ENCODE results near the gene ADAMTS6.
"Not testable (repeated sequence)": the region's sequence is repeated elsewhere in the genome, so short reads cannot be mapped to it uniquely, and the experiment has no call there.

Gene ADAMTS6

DNA sequence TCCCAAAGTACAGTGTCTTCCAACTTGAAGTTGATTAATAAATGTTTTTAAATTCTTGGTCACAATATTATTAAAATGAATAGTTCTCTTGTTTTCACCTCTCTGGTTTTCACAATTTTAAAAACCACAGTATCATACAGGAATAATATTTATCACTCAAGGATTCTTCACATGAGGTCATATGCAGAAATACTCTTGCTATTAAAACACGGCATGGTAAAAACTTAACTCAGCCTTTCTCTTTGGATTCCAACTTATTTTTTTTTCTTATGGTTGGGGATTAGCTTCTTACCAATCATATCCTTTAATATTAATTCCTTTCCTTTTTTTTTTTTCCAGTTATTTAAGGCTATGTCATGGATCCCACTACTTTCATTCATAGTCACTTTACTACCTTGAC is 289.4 kb downstream of the ADAMTS6 start:
- Histone ChIP-seq H3K36me3 (ENCODE audit: control insufficient read depth in 2 of 2, insufficient read depth in 2 of 2, low read length in 2 of 2) (no peaks in the 10 kb centered on the region), H3K9ac (ENCODE audit: low read depth in 1 of 2, low read length in 2 of 2) (no peak overlapping the region), H3K4me3 (ENCODE audit: low read length in 2 of 2) (no peak overlapping the region), H3K9me3 (ENCODE audit: control insufficient read depth in 2 of 2, low read length in 2 of 2) (no peaks in the 10 kb centered on the region), H3K4me1 (ENCODE audit: control insufficient read depth in 2 of 2, insufficient read depth in 2 of 2, low read length in 2 of 2) (no peaks in the 10 kb centered on the region), H3K27me3 (ENCODE audit: control insufficient read depth in 2 of 2, insufficient read depth in 2 of 2, low read length in 2 of 2) (no peaks in the 10 kb centered on the region), H3K27ac (ENCODE audit: low read depth in 2 of 2, low read length in 2 of 2) (no peak overlapping the region)

DNA sequence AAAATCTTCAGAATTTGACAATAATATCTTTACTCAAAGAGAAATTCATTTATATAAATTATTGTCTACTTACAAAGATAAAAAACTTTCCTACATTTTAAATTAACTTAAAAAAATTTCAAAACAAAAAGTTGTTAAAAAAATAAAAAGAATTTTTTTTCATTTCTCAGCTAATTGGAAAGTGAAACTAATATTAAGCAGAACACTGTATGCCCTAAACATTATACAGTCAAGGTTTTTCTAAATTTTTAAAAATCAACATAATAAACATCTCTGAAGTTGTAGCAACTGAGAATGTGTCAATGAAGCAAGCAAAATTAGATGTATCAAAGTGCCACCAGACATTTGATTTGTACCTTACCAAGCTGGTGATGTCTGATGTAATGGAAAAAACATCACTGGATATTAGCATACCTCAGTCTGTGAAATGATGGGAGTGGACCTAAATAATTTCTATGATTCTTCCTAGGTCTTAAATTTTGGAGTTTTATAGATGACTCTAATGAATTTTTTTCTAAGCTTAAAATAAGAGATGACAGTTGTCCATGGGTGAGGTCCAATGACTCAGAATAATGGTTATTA is 290.1 kb downstream of the ADAMTS6 start:
- Histone ChIP-seq H3K9me3 (ENCODE audit: control insufficient read depth in 2 of 2, low read length in 2 of 2) (no peaks in the 10 kb centered on the region), H3K4me3 (ENCODE audit: low read length in 2 of 2) (no peak overlapping the region), H3K27me3 (ENCODE audit: control insufficient read depth in 2 of 2, insufficient read depth in 2 of 2, low read length in 2 of 2) (no peaks in the 10 kb centered on the region), H3K9ac (ENCODE audit: low read depth in 1 of 2, low read length in 2 of 2) (no peak overlapping the region), H3K36me3 (ENCODE audit: control insufficient read depth in 2 of 2, insufficient read depth in 2 of 2, low read length in 2 of 2) (no peaks in the 10 kb centered on the region), H3K4me1 (ENCODE audit: control insufficient read depth in 2 of 2, insufficient read depth in 2 of 2, low read length in 2 of 2) (no peaks in the 10 kb centered on the region), H3K27ac (ENCODE audit: low read depth in 2 of 2, low read length in 2 of 2) (no peak overlapping the region)

DNA sequence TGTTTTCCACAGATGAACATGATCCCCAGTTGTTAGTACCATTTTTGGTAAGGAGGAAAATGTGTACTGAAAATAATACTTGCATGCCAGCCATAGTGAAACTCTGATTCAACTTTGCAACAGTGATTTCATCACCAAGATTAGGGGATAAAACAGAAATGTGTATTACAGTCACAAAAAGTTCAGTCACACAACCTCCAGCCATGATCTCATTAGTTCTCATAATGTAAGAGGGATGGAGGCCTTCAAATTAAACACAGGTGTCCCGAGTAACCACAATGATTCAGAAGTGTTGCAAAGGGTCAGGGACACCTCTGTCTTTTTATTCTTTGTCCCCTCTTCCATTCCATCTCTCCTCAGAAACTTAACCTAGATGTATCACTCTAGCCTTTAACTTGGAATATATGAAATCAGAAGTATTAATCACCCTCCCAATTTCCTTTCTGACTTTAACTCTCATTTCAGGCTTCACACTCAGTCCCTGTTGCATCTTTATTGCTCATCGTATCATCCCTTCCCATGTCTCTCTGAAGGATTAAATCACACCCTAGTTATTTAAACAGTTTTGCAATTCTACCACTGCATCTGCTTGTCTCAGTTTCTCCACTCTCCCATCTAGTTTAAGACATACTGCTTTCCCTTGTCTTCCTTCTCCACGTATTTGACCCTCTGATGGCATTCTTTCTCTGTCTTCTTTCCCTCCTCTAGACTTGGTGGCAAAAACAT is 291.2 kb downstream of the ADAMTS6 start:
- H3K27ac ChIP-seq (ENCODE audit: low read depth in 2 of 2, low read length in 2 of 2) = no peak overlapping the region
- no peaks in the 10 kb centered on the region for H3K36me3 ChIP-seq (ENCODE audit: control insufficient read depth in 2 of 2, insufficient read depth in 2 of 2, low read length in 2 of 2)
- no peaks in the 10 kb centered on the region for H3K27me3 ChIP-seq (ENCODE audit: control insufficient read depth in 2 of 2, insufficient read depth in 2 of 2, low read length in 2 of 2)
- H3K9ac ChIP-seq (ENCODE audit: low read depth in 1 of 2, low read length in 2 of 2) = no peak overlapping the region
- no peaks in the 10 kb centered on the region for H3K9me3 ChIP-seq (ENCODE audit: control insufficient read depth in 2 of 2, low read length in 2 of 2)
- H3K4me3 ChIP-seq (ENCODE audit: low read length in 2 of 2) = no peak overlapping the region
- no peaks in the 10 kb centered on the region for H3K4me1 ChIP-seq (ENCODE audit: control insufficient read depth in 2 of 2, insufficient read depth in 2 of 2, low read length in 2 of 2)

DNA sequence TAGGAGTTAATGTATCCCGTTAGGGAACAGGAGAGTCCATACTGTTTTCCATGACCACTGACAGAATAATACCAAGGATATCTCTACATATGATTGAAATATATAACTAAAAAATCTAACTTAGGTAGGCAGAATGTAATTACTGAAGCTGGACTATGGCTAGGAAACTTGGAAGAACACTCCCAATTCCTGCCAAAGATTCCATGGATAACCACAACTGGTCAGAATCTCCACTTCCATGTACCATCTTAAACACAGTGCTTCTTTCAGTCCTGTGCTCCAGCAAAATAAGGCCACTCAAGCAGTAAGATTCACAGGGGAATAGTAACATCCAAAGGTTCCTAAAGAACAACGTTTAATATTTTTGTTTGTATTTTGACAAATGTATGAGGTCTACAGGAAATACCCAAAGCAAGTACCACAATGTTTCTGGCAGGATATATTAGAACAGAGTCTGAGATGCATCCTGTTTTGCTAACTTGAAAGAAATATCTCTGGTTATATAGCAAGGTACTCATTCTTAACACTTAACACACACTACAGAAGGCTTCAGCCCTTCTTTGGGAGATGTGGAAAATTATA is 295.0 kb downstream of the ADAMTS6 start:
- no peaks in the 10 kb centered on the region for H3K9me3 ChIP-seq (ENCODE audit: control insufficient read depth in 2 of 2, low read length in 2 of 2)
- no peak overlapping the region for H3K27ac ChIP-seq (ENCODE audit: low read depth in 2 of 2, low read length in 2 of 2)
- no peak overlapping the region for H3K4me3 ChIP-seq (ENCODE audit: low read length in 2 of 2)
- H3K36me3 ChIP-seq (ENCODE audit: control insufficient read depth in 2 of 2, insufficient read depth in 2 of 2, low read length in 2 of 2) = no peaks in the 10 kb centered on the region
- no peak overlapping the region for H3K9ac ChIP-seq (ENCODE audit: low read depth in 1 of 2, low read length in 2 of 2)
- H3K4me1 ChIP-seq (ENCODE audit: control insufficient read depth in 2 of 2, insufficient read depth in 2 of 2, low read length in 2 of 2) = no peaks in the 10 kb centered on the region
- no peaks in the 10 kb centered on the region for H3K27me3 ChIP-seq (ENCODE audit: control insufficient read depth in 2 of 2, insufficient read depth in 2 of 2, low read length in 2 of 2)

DNA sequence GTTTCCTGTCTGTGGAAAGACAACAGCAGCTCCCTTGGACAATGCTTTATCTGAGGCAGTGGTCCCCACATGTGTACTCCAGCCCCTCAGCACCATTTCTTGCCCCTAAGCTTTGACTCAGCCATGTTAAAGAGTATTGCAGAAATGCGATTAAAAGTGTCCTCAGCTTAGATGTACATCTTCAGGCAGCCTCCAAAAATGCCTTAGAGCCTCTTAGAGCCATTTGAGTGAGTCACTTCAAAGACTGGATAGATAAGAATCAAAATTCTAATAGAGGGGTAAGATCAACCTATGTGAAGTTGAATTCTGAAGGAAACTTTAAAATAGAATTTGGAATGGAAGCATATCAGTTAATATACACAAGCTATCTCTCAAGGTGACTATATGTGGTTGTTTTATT is 296.3 kb downstream of the ADAMTS6 start:
- Histone ChIP-seq H3K9me3 (ENCODE audit: control insufficient read depth in 2 of 2, low read length in 2 of 2) (no peaks in the 10 kb centered on the region), H3K36me3 (ENCODE audit: control insufficient read depth in 2 of 2, insufficient read depth in 2 of 2, low read length in 2 of 2) (no peaks in the 10 kb centered on the region), H3K27me3 (ENCODE audit: control insufficient read depth in 2 of 2, insufficient read depth in 2 of 2, low read length in 2 of 2) (no peaks in the 10 kb centered on the region), H3K27ac (ENCODE audit: low read depth in 2 of 2, low read length in 2 of 2) (no peak overlapping the region), H3K9ac (ENCODE audit: low read depth in 1 of 2, low read length in 2 of 2) (no peak overlapping the region), H3K4me1 (ENCODE audit: control insufficient read depth in 2 of 2, insufficient read depth in 2 of 2, low read length in 2 of 2) (no peaks in the 10 kb centered on the region), H3K4me3 (ENCODE audit: low read length in 2 of 2) (no peak overlapping the region)

DNA sequence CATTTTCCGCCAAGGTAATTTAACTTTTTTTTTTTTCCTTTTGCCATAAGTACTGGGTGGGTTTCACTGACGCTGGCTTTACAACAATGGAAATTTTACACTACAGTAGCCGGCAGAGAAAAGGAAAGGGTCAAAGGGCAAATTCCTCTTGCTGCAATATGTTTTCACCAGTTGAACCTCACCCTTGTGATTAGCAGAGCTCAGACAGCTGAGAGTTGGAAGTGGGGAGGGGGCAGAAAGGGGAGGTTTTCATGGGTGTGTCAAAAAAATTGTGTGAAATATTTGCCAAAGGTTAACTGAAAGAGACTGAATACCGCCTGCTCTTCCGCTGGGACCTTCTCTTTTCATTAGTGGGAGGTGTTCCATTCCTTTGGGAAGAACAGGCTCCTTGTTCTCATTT is 296.9 kb downstream of the ADAMTS6 start:
- no peak overlapping the region for H3K4me3 ChIP-seq (ENCODE audit: low read length in 2 of 2)
- no peak overlapping the region for H3K27ac ChIP-seq (ENCODE audit: low read depth in 2 of 2, low read length in 2 of 2)
- H3K9ac ChIP-seq (ENCODE audit: low read depth in 1 of 2, low read length in 2 of 2) = no peak overlapping the region
- no peaks in the 10 kb centered on the region for H3K36me3 ChIP-seq (ENCODE audit: control insufficient read depth in 2 of 2, insufficient read depth in 2 of 2, low read length in 2 of 2)
- no peaks in the 10 kb centered on the region for H3K4me1 ChIP-seq (ENCODE audit: control insufficient read depth in 2 of 2, insufficient read depth in 2 of 2, low read length in 2 of 2)
- H3K9me3 ChIP-seq (ENCODE audit: control insufficient read depth in 2 of 2, low read length in 2 of 2) = no peaks in the 10 kb centered on the region
- no peaks in the 10 kb centered on the region for H3K27me3 ChIP-seq (ENCODE audit: control insufficient read depth in 2 of 2, insufficient read depth in 2 of 2, low read length in 2 of 2)

DNA sequence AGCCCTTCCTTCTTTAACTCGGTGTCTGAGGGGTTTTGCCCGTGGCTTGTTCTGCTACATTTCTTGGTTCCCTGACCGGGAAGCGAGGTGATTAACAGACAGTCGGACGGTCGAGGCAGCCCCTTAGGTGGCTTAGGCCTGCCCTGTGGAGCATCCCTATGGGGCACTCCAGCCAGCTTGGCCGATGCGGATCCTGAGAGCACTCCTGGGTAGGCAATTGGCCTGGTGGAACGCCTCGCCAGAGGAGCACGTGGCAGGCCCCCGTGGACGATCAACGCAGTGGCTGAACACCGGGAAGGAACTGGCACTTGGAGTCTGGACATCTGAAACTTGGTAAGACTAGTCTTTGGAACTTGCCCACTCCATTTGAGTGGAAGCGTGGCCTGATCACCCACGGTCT is 307.5 kb downstream of the ADAMTS6 start:
- H3K4me3 ChIP-seq (ENCODE audit: low read length in 2 of 2); H3K4me1 ChIP-seq (ENCODE audit: control insufficient read depth in 2 of 2, insufficient read depth in 2 of 2, low read length in 2 of 2); H3K27ac ChIP-seq (ENCODE audit: low read depth in 2 of 2, low read length in 2 of 2); H3K36me3 ChIP-seq (ENCODE audit: control insufficient read depth in 2 of 2, insufficient read depth in 2 of 2, low read length in 2 of 2); H3K9me3 ChIP-seq (ENCODE audit: control insufficient read depth in 2 of 2, low read length in 2 of 2); H3K9ac ChIP-seq (ENCODE audit: low read depth in 1 of 2, low read length in 2 of 2); H3K27me3 ChIP-seq (ENCODE audit: control insufficient read depth in 2 of 2, insufficient read depth in 2 of 2, low read length in 2 of 2): not testable (repeated sequence)

DNA sequence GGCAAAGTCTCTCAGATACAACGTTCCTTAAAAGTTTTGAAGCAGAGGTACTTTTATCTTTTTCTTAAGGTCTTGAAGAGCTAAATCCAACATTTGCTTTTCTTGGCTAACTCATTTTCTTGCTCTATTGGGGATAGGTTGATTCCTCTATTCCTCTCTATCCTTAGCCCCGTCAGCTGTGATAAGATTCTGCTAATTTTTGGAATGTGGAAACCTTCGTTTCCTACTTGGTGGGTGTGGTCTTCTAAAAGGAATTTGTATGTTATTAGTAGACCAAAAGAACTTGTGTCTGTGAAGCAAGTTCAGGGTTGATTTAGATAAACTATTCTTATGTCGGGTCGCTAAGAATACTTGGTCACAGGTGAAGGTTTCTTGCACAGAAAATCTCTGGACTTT is 308.6 kb downstream of the ADAMTS6 start:
- Histone ChIP-seq H3K9me3 (ENCODE audit: control insufficient read depth in 2 of 2, low read length in 2 of 2) (no peaks in the 10 kb centered on the region), H3K4me1 (ENCODE audit: control insufficient read depth in 2 of 2, insufficient read depth in 2 of 2, low read length in 2 of 2) (no peaks in the 10 kb centered on the region), H3K36me3 (ENCODE audit: control insufficient read depth in 2 of 2, insufficient read depth in 2 of 2, low read length in 2 of 2) (no peaks in the 10 kb centered on the region), H3K9ac (ENCODE audit: low read depth in 1 of 2, low read length in 2 of 2) (no peak overlapping the region), H3K27ac (ENCODE audit: low read depth in 2 of 2, low read length in 2 of 2) (no peak overlapping the region), H3K4me3 (ENCODE audit: low read length in 2 of 2) (no peak overlapping the region), H3K27me3 (ENCODE audit: control insufficient read depth in 2 of 2, insufficient read depth in 2 of 2, low read length in 2 of 2) (no peaks in the 10 kb centered on the region)

DNA sequence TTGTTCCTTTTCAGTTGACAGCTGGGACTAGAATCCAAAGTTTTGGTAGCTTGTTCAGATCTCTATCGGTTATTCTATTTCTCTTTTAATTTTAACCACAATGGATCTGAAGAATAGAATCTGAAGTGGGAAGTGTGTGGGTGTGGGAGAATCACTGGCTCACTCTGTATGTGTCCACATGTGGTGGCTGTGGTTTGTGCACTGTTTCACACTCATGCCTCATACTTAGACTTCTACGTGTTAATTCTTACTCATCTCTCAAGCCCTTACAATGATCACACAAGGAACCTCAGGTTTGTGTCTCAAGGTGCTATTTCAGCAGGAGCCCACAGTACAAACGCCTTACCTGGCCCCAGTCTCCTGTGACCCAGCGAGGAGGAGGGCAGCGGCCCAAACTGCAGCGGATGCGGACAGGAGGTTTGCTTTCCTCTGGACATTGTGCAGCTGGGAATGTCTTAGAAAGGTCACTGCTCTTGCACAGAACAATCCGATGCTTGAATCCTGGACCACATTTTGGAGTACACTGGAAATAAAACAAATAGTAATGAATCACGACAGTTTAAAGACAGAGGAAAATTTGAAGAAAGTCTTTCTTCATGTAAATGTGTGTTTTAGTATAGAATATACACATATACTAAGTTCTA is 309.1 kb downstream of the ADAMTS6 start:
- Histone ChIP-seq H3K27ac (ENCODE audit: low read depth in 2 of 2, low read length in 2 of 2) (no peak overlapping the region), H3K4me3 (ENCODE audit: low read length in 2 of 2) (no peak overlapping the region), H3K4me1 (ENCODE audit: control insufficient read depth in 2 of 2, insufficient read depth in 2 of 2, low read length in 2 of 2) (no peaks in the 10 kb centered on the region), H3K9me3 (ENCODE audit: control insufficient read depth in 2 of 2, low read length in 2 of 2) (no peaks in the 10 kb centered on the region), H3K36me3 (ENCODE audit: control insufficient read depth in 2 of 2, insufficient read depth in 2 of 2, low read length in 2 of 2) (no peaks in the 10 kb centered on the region), H3K27me3 (ENCODE audit: control insufficient read depth in 2 of 2, insufficient read depth in 2 of 2, low read length in 2 of 2) (no peaks in the 10 kb centered on the region), H3K9ac (ENCODE audit: low read depth in 1 of 2, low read length in 2 of 2) (no peak overlapping the region)

DNA sequence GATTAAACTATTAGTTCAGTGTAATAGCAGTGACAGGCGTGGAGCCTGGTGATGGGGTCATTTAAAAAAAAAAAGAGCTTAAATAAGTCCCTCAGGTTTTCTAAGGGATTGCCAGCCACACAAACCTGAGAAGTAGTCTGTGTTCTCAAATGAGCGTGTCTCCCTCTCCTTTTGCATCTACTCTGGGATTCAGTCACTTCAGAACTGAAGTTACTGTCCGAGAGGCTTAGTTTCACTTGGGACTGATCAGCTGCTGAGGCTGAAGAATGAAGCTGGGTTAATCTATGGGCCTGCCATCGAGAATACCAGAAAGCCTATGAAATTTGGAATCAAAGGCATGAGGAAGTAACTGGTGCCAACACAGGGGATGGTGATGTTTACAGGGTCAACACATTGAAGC is 310.1 kb downstream of the ADAMTS6 start:
- Histone ChIP-seq H3K27ac (ENCODE audit: low read depth in 2 of 2, low read length in 2 of 2) (no peak overlapping the region), H3K9me3 (ENCODE audit: control insufficient read depth in 2 of 2, low read length in 2 of 2) (no peaks in the 10 kb centered on the region), H3K36me3 (ENCODE audit: control insufficient read depth in 2 of 2, insufficient read depth in 2 of 2, low read length in 2 of 2) (no peaks in the 10 kb centered on the region), H3K9ac (ENCODE audit: low read depth in 1 of 2, low read length in 2 of 2) (no peak overlapping the region), H3K27me3 (ENCODE audit: control insufficient read depth in 2 of 2, insufficient read depth in 2 of 2, low read length in 2 of 2) (no peaks in the 10 kb centered on the region), H3K4me1 (ENCODE audit: control insufficient read depth in 2 of 2, insufficient read depth in 2 of 2, low read length in 2 of 2) (no peaks in the 10 kb centered on the region), H3K4me3 (ENCODE audit: low read length in 2 of 2) (no peak overlapping the region)
